Esophagus squamous epithelium (tissue), 5 donors: ENCODE data around the gene ITPR3. TPM values are rescaled to one million over a fixed set of nuclear protein-coding genes. Genes with fewer than 3 reads are reported as not detected.
"Not testable (repeated sequence)": the region's sequence is repeated elsewhere in the genome, so short reads cannot be mapped to it uniquely, and the experiment has no call there.

Experiments
- DNase-seq: peaks from one replicate; lab custom pipeline; 2025; lab: John Stamatoyannopoulos, UW
- H3K27ac ChIP-seq, 4 donors: fragments of 200-600 bp; sonication (generic); one replicate each; pipeline ENCODE4 v1.5.1; 2016 to 2019; ENCODE audit warnings: mild to moderate bottlenecking in 1 of 4
- H3K27me3 ChIP-seq, 4 donors: fragments of 200-600 bp; sonication (generic); 1 replicate in 3 of 4; 2 replicates in 1 of 4; pipeline versions ENCODE4 v1.5.1 to v1.6.0; 2017 to 2021; ENCODE audit warnings: antibody characterized with exemption in 1 of 4
- H3K36me3 ChIP-seq, 3 donors: fragments of 200-600 bp; sonication (generic); one replicate each; pipeline ENCODE4 v1.5.1; 2016 to 2019
- H3K4me1 ChIP-seq, 3 donors: fragments of 200-600 bp; sonication (generic); one replicate each; pipeline ENCODE4 v1.5.1; 2017 to 2019
- H3K4me3 ChIP-seq, 4 donors: fragments of 200-600 bp; sonication (generic); 1 replicate in 3 of 4; 2 replicates in 1 of 4; pipeline ENCODE4 v1.5.1; 2016 to 2019; ENCODE audit warnings: mild to moderate bottlenecking in 2 of 4, moderate library complexity in 1 of 4
- H3K9me3 ChIP-seq, 3 donors: fragments of 200-600 bp; sonication (generic); one replicate each; pipeline ENCODE4 v1.5.1; 2016 to 2019
- CTCF ChIP-seq, 6 experiments: fragments of 450-650 bp in 4 of 6; fragments of 200-600 bp in 2 of 6; sonication (generic) in 2 of 6; IDR thresholded peaks; one replicate each; pipeline ENCODE4 v1.5.1; 2016 to 2019; ENCODE audit warnings: antibody characterized with exemption in 6 of 6, mild to moderate bottlenecking in 4 of 6, moderate library complexity in 4 of 6
- POLR2A ChIP-seq, 4 donors: fragments of 450-650 bp; IDR thresholded peaks; one replicate each; pipeline ENCODE4 v1.6.1; 2017; ENCODE audit warnings: antibody characterized with exemption in 4 of 4, mild to moderate bottlenecking in 4 of 4, moderate library complexity in 3 of 4
- WGBS, 2 donors: methylation state at CpG; one replicate each; pipeline ENCODE4 v1.1.5; 2018; 5-methylcytosine and 5-hydroxymethylcytosine counted together
- intact Hi-C: fragments of 100-400 bp; cut with DNase I; formaldehyde crosslinking; loops from one replicate; pipeline ENCODE4 v1.15.0; 2022
- total RNA-seq, 4 donors: library from RNA; depleted of rRNA; stranded (reverse); fragments of >200 nt; gene quantifications; one replicate each; pipeline ENCODE4 v1.1.0, GENCODE V29; 2016
- donor health status: DM: yes; HTN: yes; CAD: no.

ITPR3 gene
- total RNA-seq, 4 donors from 2014 or later, result 21.8 to 39.2 (median 35.3) TPM

DNA sequence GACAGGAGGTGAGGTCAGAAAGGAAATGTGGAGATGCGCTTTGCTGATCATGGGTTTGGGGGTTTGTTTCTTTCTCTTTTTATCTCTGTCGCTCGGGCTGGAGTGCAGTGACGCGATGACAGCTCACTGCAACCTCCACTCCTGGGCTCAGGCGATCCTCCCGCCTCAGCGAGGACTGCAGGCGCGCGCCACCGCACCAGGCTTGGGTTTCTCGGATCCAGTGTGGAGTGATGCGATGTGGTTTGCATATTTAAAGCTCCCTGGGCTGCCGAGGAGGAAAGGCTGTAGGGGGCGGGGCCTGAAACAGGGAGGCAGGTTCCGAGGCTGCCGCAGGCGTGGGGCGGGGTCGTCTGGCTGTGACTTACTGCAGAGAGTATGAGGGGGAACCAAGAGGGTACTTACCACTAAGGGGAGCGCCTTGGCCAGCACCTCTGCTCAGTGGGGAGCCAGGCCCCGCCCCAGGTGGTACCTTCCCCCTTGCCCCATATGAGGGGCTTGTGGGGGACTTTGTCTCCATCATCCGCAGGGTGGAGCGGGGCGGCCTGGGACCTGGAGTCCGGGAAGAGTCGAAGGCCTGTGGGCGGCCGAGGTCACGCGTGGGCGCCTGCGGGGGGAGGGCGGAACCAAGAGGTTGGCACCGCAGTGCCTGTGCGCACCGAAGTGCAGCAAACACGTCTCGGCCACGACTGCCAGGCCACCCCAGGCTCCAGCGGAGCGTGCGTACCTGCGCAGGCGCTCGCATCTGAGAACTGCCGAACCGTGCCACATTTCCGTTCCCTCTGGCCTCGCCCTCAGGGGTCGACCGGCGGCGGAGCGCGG lies 28.3 kb upstream of the ITPR3 start:
- Histone ChIP-seq H3K27me3 (peaks cover 0 to 13% (median 0%) of the 10 kb centered on the region in 4 donors), H3K27ac (peak overlapping the region in 2 of 4 donors; percentile 16 to 25), H3K4me1 (peaks cover 17 to 38% (median 24%) of the 10 kb centered on the region in 3 donors), H3K4me3 (peak overlapping the region; percentile 3 to 51 (median 22)), H3K9me3 (no peaks in the 10 kb centered on the region), H3K36me3 (no peaks in the 10 kb centered on the region)
- 33 to 59% methylated on average over 16 to 20 of the region's 57 CpGs for WGBS, 2 donors
- TF ChIP-seq POLR2A (IDR thresholded peaks at IDR 0.05) (no peak), CTCF (IDR thresholded peaks at IDR 0.05) (no peak)
- DNase-seq, result no peak
- intact Hi-C loops, result no loop called here

GRCh38 chr6:33593414-33593727 lies 27.8 kb upstream of the ITPR3 start:
- Histone ChIP-seq H3K27ac (peak overlapping the region in 1 of 4 donors; percentile 25), H3K36me3 (no peaks in the 10 kb centered on the region), H3K4me3 (peak overlapping the region; percentile 3 to 51 (median 22)), H3K4me1 (peaks cover 17 to 38% (median 24%) of the 10 kb centered on the region in 3 donors), H3K9me3 (no peaks in the 10 kb centered on the region), H3K27me3 (peaks cover 0 to 13% (median 0%) of the 10 kb centered on the region in 4 donors)
- WGBS, 2 donors, result 32 to 34% methylated on average over 3 to 4 of the region's 4 CpGs
- no peak for DNase-seq
- intact Hi-C loops, result no loop called here
- TF ChIP-seq POLR2A (IDR thresholded peaks at IDR 0.05), result no peak
- no peak for TF ChIP-seq CTCF (IDR thresholded peaks at IDR 0.05)

DNA sequence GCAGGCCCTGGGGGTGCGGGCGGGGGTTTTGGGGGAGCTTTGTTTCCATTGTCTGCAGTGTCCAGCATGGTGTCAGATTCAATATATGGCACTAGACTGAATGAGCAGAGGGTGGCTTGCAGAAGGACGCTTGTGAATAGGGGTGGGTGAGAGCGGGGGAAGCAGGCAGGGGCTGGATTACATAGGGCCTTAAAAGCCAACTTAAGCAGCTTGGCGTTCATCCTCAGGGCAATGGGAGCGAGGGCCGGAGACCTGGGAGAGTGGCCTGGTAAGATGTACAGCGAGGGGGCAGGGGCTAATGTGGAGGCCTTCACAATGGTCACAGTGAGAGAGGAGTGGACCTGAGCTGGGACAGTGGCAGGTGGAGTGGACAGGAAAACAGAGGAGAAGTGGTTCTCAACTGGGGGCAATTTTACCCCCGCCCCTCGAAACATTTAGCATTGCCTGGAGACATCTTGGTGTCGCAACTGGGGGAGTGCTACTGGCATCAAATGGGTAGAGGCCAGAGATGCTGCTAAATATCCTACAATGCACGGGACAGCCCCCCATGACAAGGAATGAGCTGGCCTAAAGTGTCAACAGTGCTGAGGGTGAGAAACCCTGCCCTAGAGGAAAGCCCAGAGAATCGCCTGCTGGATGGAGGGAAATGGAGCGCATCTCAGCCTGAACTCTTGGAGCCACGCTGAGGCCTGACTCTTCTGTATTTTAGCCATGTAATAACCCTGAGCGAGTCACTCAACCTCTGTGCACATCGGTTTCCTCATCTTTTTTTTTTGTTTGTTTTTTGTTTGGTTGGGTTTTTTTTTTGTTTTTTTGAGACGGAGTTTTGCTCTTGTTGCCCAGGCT lies 25.9 kb upstream of the ITPR3 start:
- 82 to 87% methylated on average over 14 to 18 of the region's 18 CpGs for WGBS, 2 donors
- intact Hi-C loops, result no loop called here
- no peak for DNase-seq
- TF ChIP-seq CTCF (IDR thresholded peaks at IDR 0.05) (no peak), POLR2A (IDR thresholded peaks at IDR 0.05) (no peak)
- Histone ChIP-seq H3K4me3 (no peak overlapping the region), H3K27me3 (peaks cover 0 to 13% (median 0%) of the 10 kb centered on the region in 4 donors), H3K9me3 (no peaks in the 10 kb centered on the region), H3K36me3 (no peaks in the 10 kb centered on the region), H3K4me1 (peaks cover 9 to 39% (median 19%) of the 10 kb centered on the region in 3 donors), H3K27ac (no peak overlapping the region)

DNA sequence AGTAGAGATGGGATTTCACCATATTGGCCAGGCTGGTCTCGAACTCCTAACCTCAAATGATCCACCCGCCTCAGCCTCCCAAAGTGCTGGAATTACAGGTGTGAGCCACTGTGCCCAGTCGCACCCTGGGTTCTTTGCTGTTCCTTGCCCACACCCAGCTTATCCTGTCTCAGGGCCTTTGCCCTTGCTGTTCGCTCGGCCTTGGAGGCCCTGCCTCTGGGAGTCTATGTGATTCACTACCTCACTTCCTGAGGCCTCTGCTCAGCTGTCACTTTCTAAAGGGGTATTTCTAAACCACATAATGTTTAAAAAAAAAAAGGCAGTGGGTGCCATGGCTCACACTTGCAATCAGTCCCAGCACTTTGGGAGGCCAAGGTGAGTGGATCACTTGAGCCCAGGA lies 24.2 kb upstream of the ITPR3 start:
- H3K27ac ChIP-seq, result not testable (repeated sequence)
- 87 to 93% methylated on average over 3 to 5 of the region's 5 CpGs for WGBS, 2 donors

DNA sequence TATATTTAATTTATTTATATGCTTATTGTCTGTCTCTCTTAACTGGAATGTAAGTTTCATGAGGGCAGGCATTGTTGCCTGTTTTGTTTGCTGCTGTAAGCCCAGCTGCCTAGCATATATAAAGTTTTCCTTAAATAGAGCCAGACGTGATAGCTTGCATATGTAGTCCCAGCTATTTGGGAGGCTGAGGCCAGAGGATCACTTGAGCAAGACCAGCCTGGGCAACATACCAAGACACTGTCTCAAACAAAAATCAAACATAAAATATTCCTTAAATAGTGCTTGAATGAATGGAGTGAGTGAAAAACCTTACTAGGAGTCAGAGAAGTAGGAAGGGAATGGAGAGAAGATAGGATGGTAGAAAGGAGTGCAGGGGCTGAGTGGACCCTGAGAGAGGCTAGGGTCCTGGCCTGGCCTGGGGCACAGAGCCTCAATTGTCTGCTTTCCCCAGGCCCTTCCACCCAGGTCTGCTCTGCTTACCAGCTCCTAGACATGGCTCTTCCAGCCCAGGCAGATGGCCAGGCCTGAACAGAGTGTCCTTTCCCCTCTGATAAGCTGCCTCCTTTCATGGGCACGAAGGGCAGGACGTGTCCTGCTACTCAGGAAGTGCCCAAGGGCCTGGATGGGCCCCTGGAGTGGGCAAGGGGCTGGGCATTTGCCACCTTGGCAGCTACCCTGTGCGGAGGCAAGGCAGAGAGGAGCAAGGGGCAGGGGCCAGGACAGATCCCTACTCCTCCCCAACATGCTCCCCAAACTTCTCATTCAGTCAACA lies 23.4 kb upstream of the ITPR3 start:
- H3K9me3 ChIP-seq, result no peaks in the 10 kb centered on the region
- WGBS, 2 donors, result 41 to 75% methylated on average over 2 to 3 of the region's 4 CpGs
- intact Hi-C loops, result no loop called here
- no peak for DNase-seq
- no peak for TF ChIP-seq POLR2A (IDR thresholded peaks at IDR 0.05)
- TF ChIP-seq CTCF (IDR thresholded peaks at IDR 0.05), result no peak
- no peak overlapping the region for H3K4me3 ChIP-seq
- no peaks in the 10 kb centered on the region for H3K36me3 ChIP-seq
- H3K4me1 ChIP-seq, result peaks cover 0 to 23% (median 6%) of the 10 kb centered on the region in 3 donors
- peaks cover 0 to 14% (median 0%) of the 10 kb centered on the region in 4 donors for H3K27me3 ChIP-seq
- H3K27ac ChIP-seq, result no peak overlapping the region

More for the DNA sequence above, 24.2 kb upstream of the ITPR3 start:
- peaks cover 0 to 27% (median 10%) of the 10 kb centered on the region in 3 donors for H3K4me1 ChIP-seq
- H3K4me3 ChIP-seq, H3K9me3 ChIP-seq, H3K36me3 ChIP-seq, DNase-seq, intact Hi-C loops: not testable (repeated sequence)
- peaks cover 0 to 13% (median 0%) of the 10 kb centered on the region in 4 donors for H3K27me3 ChIP-seq
